ENCODE results near the gene SLC49A4. TPM values are rescaled to one million over a fixed set of nuclear protein-coding genes. Genes with fewer than 3 reads are reported as not detected.

Gene SLC49A4
- total and polyA plus RNA-seq, 2 of the 8 experiments (the other 6 are each of a cell fraction or from before 2014, with no cell fraction given): 9.5 to 10.2 TPM

- FAIRE-seq: no peak
- POLR2A ChIA-PET (ENCODE audit: partially characterized antibody): interaction anchor here (0.9 to 1.1 kb wide), 2 partner anchors 8 to 12 kb away, joined by 3 to 4 read pairs; no protein-coding TSS in a partner anchor
These were observed 87.6 kb downstream of the SLC49A4 start for GRCh38 chr3:122882361-122882947.

More at GRCh38 chr3:122882361-122882947, 87.6 kb downstream of the SLC49A4 start:
- no peaks in the 10 kb centered on the region for H3K9me3 ChIP-seq (ENCODE audit: insufficient read depth in 2 of 2, low read depth in 1 of 2, low read length in 1 of 2)
- H2BK20ac ChIP-seq (ENCODE audit: low read length): no peak overlapping the region
- H3K4me3 ChIP-seq (ENCODE audit: extremely low read depth in 1 of 4, insufficient read depth in 2 of 4, low read depth in 3 of 4, low read length in 4 of 4): no peak overlapping the region
- no peak overlapping the region for H3K23ac ChIP-seq (ENCODE audit: insufficient read length)
- H4K91ac ChIP-seq (replicated peaks; ENCODE audit: insufficient read length, low read length): no peak overlapping the region
- no peaks in the 10 kb centered on the region for H3K4me1 ChIP-seq (replicated peaks in 1 of 4; ENCODE audit: control insufficient read depth in 3 of 4, insufficient read depth in 4 of 4, low read length in 3 of 4)
- no peaks in the 10 kb centered on the region for H3K27me3 ChIP-seq (replicated peaks in 1 of 4; ENCODE audit: control insufficient read depth in 3 of 4, extremely low read depth in 1 of 4, insufficient read depth in 3 of 4, low read length in 3 of 4)
- no peak overlapping the region for H3K18ac ChIP-seq (ENCODE audit: extremely low read depth, low read length)
- H4K8ac ChIP-seq (ENCODE audit: extremely low read depth, insufficient read depth, low read length): no peak overlapping the region
- H3K79me1 ChIP-seq (ENCODE audit: low read depth, low read length): no peaks in the 10 kb centered on the region
- no peak overlapping the region for H2AK5ac ChIP-seq (ENCODE audit: low read depth, low read length)
- H3K36me3 ChIP-seq (ENCODE audit: control insufficient read depth in 2 of 4, insufficient read depth in 4 of 4, low read length in 3 of 4): no peaks in the 10 kb centered on the region
- no peak overlapping the region for H3K4ac ChIP-seq (replicated peaks; ENCODE audit: insufficient read length, low read depth, low read length)
- no peaks in the 10 kb centered on the region for H4K20me1 ChIP-seq (replicated peaks in 1 of 2; ENCODE audit: control insufficient read depth in 1 of 2, insufficient read depth in 2 of 2, low read length in 2 of 2)
- no peak overlapping the region for H2AFZ ChIP-seq (ENCODE audit: low read length)
- no peak overlapping the region for H4K5ac ChIP-seq (ENCODE audit: insufficient read length, low read depth, low read length)
- no peak for DNase-seq (ENCODE audit: low read depth in 1 of 2, low spot score in 2 of 2)
- H3K23me2 ChIP-seq (ENCODE audit: low read depth, low read length): no peaks in the 10 kb centered on the region
- no peak overlapping the region for H2BK120ac ChIP-seq (replicated peaks; ENCODE audit: low read depth, low read length)
- WGBS, 2 experiments (ENCODE audit: extremely low coverage in 1 of 2, insufficient coverage in 1 of 2, insufficient read length in 1 of 2, insufficient replicate concordance in 2 of 2, low coverage in 1 of 2, low lambda C conversion rate in 2 of 2, missing lambda C conversion rate in 1 of 2): 96% methylated on average over 2 of the region's 2 CpGs; no CpG with 5 or more reads in 1 of the 2 experiments
- H2BK5ac ChIP-seq (ENCODE audit: low read depth, low read length): no peak overlapping the region
- H3K4me2 ChIP-seq (ENCODE audit: insufficient read depth in 1 of 2, low read depth in 2 of 2, low read length in 2 of 2): no peak overlapping the region
- H3K9ac ChIP-seq (replicated peaks in 1 of 4; ENCODE audit: extremely low read depth in 1 of 4, low read depth in 3 of 4, low read length in 3 of 4): no peak overlapping the region
- H2BK12ac ChIP-seq (ENCODE audit: low read depth, low read length): no peak overlapping the region
- CTCF ChIA-PET (ENCODE audit: partially characterized antibody): interaction anchor here (1.2 to 1.3 kb wide), 3 partner anchors 8 to 30 kb away, joined by 3 to 4 read pairs (median 4); no protein-coding TSS in a partner anchor
- no peak overlapping the region for H2BK15ac ChIP-seq (ENCODE audit: low read length)
- H3K79me2 ChIP-seq (ENCODE audit: control insufficient read depth in 1 of 2, insufficient read depth in 2 of 2, low read length in 2 of 2): no peaks in the 10 kb centered on the region
- TF ChIP-seq CEBPB (IDR thresholded peaks at IDR 0.05; ENCODE audit: low read depth, low read length): no peak
- TF ChIP-seq TBP (IDR thresholded peaks at IDR 0.05; ENCODE audit: low read depth, low read length): no peak
- no peak for TF ChIP-seq EZH2 (IDR thresholded peaks at IDR 0.05; ENCODE audit: low read depth, low read length, severe bottlenecking)
- no peak for TF ChIP-seq KDM4A (IDR thresholded peaks at IDR 0.05; ENCODE audit: low read depth, low read length, severe bottlenecking)
- TF ChIP-seq ZNF274 (IDR thresholded peaks at IDR 0.05; ENCODE audit: borderline replicate concordance, extremely low read depth, low read length): no peak
- TF ChIP-seq EGR1 (IDR thresholded peaks at IDR 0.05; ENCODE audit: borderline replicate concordance, low read depth, low read length): no peak
- TF ChIP-seq ATF3 (IDR thresholded peaks at IDR 0.05; ENCODE audit: insufficient read depth, low read depth, low read length): no peak
- no peak overlapping the region for H3K56ac ChIP-seq (replicated peaks; ENCODE audit: insufficient read length, low read depth, low read length)
- no peak overlapping the region for H3K27ac ChIP-seq (ENCODE audit: low read depth, low read length)
- H3K14ac ChIP-seq (ENCODE audit: insufficient read length): no peak overlapping the region

All from H1 (cell line).